ENCODE results near the gene COL13A1. TPM values are rescaled to one million over a fixed set of nuclear protein-coding genes. Genes with fewer than 3 reads are reported as not detected.

The COL13A1 gene
- total and polyA plus RNA-seq, 2 experiments from 2014 or later = 5.2 to 8.6 TPM

DNA sequence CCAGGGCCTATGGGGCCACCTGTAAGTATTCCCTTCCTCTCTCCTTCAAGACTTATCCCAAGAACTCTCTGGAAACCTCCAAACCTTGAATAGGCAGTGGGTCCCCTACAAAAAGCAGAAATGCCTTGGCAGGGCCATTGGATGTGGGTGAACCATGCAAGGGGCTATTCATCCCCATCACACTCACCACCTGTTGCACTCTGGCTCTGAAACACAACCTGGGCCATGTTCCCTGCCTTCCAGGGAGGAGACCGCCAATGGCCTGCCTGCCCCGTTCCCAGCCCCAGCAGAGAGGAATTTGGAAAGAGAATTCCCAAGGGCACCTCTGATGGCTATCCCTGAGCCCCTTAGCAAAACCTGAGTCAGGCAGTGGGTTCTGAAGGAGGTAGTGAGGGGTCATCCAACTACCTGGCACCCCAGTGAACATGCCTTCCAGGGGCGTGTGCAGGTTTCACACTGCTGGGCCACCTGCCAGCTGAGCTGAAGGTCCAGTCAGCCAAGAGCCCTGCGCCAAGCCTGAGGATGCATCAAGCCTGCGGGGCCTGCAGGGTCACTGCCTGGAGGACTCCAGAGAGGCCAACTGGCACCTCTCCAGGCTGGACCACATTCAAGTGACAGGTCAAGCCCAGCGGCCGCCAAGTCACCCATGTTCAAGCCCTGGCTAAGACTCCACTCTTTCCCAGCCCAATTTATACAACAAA is 101.3 kb downstream of the COL13A1 start:
- TF ChIP-seq EZH2 (IDR thresholded peaks at IDR 0.05; ENCODE audit: low read depth, unreplicated experiment) = no peak
- TF ChIP-seq, protein P1, sequence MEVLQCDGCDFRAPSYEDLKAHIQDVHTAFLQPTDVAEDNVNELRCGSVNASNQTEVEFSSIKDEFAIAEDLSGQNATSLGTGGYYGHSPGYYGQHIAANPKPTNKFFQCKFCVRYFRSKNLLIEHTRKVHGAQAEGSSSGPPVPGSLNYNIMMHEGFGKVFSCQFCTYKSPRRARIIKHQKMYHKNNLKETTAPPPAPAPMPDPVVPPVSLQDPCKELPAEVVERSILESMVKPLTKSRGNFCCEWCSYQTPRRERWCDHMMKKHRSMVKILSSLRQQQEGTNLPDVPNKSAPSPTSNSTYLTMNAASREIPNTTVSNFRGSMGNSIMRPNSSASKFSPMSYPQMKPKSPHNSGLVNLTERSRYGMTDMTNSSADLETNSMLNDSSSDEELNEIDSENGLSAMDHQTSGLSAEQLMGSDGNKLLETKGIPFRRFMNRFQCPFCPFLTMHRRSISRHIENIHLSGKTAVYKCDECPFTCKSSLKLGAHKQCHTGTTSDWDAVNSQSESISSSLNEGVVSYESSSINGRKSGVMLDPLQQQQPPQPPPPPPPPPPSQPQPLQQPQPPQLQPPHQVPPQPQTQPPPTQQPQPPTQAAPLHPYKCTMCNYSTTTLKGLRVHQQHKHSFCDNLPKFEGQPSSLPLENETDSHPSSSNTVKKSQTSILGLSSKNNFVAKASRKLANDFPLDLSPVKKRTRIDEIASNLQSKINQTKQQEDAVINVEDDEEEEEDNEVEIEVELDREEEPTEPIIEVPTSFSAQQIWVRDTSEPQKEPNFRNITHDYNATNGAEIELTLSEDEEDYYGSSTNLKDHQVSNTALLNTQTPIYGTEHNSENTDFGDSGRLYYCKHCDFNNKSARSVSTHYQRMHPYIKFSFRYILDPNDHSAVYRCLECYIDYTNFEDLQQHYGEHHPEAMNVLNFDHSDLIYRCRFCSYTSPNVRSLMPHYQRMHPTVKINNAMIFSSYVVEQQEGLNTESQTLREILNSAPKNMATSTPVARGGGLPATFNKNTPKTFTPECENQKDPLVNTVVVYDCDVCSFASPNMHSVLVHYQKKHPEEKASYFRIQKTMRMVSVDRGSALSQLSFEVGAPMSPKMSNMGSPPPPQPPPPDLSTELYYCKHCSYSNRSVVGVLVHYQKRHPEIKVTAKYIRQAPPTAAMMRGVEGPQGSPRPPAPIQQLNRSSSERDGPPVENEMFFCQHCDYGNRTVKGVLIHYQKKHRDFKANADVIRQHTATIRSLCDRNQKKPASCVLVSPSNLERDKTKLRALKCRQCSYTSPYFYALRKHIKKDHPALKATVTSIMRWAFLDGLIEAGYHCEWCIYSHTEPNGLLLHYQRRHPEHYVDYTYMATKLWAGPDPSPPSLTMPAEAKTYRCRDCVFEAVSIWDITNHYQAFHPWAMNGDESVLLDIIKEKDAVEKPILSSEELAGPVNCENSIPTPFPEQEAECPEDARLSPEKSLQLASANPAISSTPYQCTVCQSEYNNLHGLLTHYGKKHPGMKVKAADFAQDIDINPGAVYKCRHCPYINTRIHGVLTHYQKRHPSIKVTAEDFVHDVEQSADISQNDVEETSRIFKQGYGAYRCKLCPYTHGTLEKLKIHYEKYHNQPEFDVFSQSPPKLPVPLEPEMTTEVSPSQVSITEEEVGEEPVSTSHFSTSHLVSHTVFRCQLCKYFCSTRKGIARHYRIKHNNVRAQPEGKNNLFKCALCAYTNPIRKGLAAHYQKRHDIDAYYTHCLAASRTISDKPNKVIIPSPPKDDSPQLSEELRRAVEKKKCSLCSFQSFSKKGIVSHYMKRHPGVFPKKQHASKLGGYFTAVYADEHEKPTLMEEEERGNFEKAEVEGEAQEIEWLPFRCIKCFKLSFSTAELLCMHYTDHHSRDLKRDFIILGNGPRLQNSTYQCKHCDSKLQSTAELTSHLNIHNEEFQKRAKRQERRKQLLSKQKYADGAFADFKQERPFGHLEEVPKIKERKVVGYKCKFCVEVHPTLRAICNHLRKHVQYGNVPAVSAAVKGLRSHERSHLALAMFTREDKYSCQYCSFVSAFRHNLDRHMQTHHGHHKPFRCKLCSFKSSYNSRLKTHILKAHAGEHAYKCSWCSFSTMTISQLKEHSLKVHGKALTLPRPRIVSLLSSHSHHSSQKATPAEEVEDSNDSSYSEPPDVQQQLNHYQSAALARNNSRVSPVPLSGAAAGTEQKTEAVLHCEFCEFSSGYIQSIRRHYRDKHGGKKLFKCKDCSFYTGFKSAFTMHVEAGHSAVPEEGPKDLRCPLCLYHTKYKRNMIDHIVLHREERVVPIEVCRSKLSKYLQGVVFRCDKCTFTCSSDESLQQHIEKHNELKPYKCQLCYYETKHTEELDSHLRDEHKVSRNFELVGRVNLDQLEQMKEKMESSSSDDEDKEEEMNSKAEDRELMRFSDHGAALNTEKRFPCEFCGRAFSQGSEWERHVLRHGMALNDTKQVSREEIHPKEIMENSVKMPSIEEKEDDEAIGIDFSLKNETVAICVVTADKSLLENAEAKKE (CRISPR knock-in tag; IDR thresholded peaks at IDR 0.05) = no peak
- TF ChIP-seq JUNB (IDR thresholded peaks at IDR 0.05; ENCODE audit: unreplicated experiment) = no peak
- no peak for TF ChIP-seq POLR2AphosphoS5 (IDR thresholded peaks at IDR 0.05; ENCODE audit: low read depth)
- TF ChIP-seq, protein P2, sequence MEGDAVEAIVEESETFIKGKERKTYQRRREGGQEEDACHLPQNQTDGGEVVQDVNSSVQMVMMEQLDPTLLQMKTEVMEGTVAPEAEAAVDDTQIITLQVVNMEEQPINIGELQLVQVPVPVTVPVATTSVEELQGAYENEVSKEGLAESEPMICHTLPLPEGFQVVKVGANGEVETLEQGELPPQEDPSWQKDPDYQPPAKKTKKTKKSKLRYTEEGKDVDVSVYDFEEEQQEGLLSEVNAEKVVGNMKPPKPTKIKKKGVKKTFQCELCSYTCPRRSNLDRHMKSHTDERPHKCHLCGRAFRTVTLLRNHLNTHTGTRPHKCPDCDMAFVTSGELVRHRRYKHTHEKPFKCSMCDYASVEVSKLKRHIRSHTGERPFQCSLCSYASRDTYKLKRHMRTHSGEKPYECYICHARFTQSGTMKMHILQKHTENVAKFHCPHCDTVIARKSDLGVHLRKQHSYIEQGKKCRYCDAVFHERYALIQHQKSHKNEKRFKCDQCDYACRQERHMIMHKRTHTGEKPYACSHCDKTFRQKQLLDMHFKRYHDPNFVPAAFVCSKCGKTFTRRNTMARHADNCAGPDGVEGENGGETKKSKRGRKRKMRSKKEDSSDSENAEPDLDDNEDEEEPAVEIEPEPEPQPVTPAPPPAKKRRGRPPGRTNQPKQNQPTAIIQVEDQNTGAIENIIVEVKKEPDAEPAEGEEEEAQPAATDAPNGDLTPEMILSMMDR (conservative IDR thresholded peaks at IDR 0.05; ENCODE audit: low read depth in 2 of 2) = no peak
- no peak for TF ChIP-seq CREB1 (CRISPR knock-in tag; IDR thresholded peaks at IDR 0.05; ENCODE audit: low read depth)
- no peak for TF ChIP-seq STAT1 (IDR thresholded peaks at IDR 0.05; ENCODE audit: unreplicated experiment)
- TF ChIP-seq, protein P3, sequence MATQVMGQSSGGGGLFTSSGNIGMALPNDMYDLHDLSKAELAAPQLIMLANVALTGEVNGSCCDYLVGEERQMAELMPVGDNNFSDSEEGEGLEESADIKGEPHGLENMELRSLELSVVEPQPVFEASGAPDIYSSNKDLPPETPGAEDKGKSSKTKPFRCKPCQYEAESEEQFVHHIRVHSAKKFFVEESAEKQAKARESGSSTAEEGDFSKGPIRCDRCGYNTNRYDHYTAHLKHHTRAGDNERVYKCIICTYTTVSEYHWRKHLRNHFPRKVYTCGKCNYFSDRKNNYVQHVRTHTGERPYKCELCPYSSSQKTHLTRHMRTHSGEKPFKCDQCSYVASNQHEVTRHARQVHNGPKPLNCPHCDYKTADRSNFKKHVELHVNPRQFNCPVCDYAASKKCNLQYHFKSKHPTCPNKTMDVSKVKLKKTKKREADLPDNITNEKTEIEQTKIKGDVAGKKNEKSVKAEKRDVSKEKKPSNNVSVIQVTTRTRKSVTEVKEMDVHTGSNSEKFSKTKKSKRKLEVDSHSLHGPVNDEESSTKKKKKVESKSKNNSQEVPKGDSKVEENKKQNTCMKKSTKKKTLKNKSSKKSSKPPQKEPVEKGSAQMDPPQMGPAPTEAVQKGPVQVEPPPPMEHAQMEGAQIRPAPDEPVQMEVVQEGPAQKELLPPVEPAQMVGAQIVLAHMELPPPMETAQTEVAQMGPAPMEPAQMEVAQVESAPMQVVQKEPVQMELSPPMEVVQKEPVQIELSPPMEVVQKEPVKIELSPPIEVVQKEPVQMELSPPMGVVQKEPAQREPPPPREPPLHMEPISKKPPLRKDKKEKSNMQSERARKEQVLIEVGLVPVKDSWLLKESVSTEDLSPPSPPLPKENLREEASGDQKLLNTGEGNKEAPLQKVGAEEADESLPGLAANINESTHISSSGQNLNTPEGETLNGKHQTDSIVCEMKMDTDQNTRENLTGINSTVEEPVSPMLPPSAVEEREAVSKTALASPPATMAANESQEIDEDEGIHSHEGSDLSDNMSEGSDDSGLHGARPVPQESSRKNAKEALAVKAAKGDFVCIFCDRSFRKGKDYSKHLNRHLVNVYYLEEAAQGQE (IDR thresholded peaks at IDR 0.05; ENCODE audit: unreplicated experiment) = no peak
- TF ChIP-seq ZNF114 (CRISPR knock-in tag; IDR thresholded peaks at IDR 0.05) = no peak
- TF ChIP-seq, protein P4, sequence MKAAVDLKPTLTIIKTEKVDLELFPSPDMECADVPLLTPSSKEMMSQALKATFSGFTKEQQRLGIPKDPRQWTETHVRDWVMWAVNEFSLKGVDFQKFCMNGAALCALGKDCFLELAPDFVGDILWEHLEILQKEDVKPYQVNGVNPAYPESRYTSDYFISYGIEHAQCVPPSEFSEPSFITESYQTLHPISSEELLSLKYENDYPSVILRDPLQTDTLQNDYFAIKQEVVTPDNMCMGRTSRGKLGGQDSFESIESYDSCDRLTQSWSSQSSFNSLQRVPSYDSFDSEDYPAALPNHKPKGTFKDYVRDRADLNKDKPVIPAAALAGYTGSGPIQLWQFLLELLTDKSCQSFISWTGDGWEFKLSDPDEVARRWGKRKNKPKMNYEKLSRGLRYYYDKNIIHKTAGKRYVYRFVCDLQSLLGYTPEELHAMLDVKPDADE (IDR thresholded peaks at IDR 0.05) = no peak
- TF ChIP-seq NANOG (IDR thresholded peaks at IDR 0.05; ENCODE audit: borderline replicate concordance) = no peak
- no peak for TF ChIP-seq EZH2phosphoT487 (IDR thresholded peaks at IDR 0.05; ENCODE audit: unreplicated experiment)
- no peak for TF ChIP-seq ZNF331 (CRISPR knock-in tag; IDR thresholded peaks at IDR 0.05; ENCODE audit: low read depth)
- Histone ChIP-seq H3K4me2 (no peak overlapping the region), H3K4me3 (no peak overlapping the region), H3K4me1 (ENCODE audit: insufficient read depth) (peaks cover 9% of the 10 kb centered on the region), H3F3A (replicated peaks; ENCODE audit: low read depth) (no peaks in the 10 kb centered on the region), H4K20me1 (replicated peaks; ENCODE audit: insufficient read depth) (no peaks in the 10 kb centered on the region), H3K27ac (ENCODE audit: low read depth) (no peak overlapping the region), H3K36me3 (ENCODE audit: insufficient read depth) (no peaks in the 10 kb centered on the region), H2AFZ (no peak overlapping the region), H3K27me3 (ENCODE audit: insufficient read depth) (no peaks in the 10 kb centered on the region), H3K9me2 (ENCODE audit: insufficient read depth) (no peaks in the 10 kb centered on the region), H3K79me2 (replicated peaks; ENCODE audit: insufficient read depth) (no peaks in the 10 kb centered on the region)
- no peaks in the 10 kb centered on the region for H3K9me3 Mint-ChIP-seq
- H3K4me1 Mint-ChIP-seq = peaks cover 36% of the 10 kb centered on the region
- peaks cover 20% of the 10 kb centered on the region for H3K27me3 Mint-ChIP-seq (ENCODE audit: insufficient read depth, low read depth, poor library complexity)
- H3K36me3 Mint-ChIP-seq (ENCODE audit: low read depth) = no peaks in the 10 kb centered on the region; the same call in 2 of the 3 replicates
- ATAC-seq = no peak
- H3K4me3 Mint-ChIP-seq = no peak overlapping the region
- DNase-seq (ENCODE audit: low spot score) = no peak
- H3K27ac Mint-ChIP-seq = no peak overlapping the region
